GM12878 (cell line): ENCODE measurements around the gene TIGAR. TPM values are rescaled to one million over a fixed set of nuclear protein-coding genes. Genes with fewer than 3 reads are reported as not detected.

Experiments used
- ATAC-seq: fragments of 200-7000 bp; cut with Tn5 transposase; 3 replicates; pipeline ENCODE4 v1.9.1; 2020; ENCODE audit warnings: mild to moderate bottlenecking, moderate library complexity
- BruUV-seq: library from RNA; stranded (reverse); fragments of 400-500 nt; replicated peaks from 2 replicates; lab custom pipeline; 2021; lab: Mats Ljungman, UMichigan
- CTCF ChIA-PET: fragments of 300-600 bp; sonication (Branson Sonifier 250); formaldehyde crosslinking; extraction: SDS; loops from one replicate; lab custom pipeline; 2021; ENCODE audit warnings: inconsistent platforms; lab: Yijun Ruan, JAX
- POLR2A ChIA-PET: fragments of 350-600 bp; formaldehyde crosslinking; extraction: SDS; loops from one replicate; lab custom pipeline; 2021; ENCODE audit warnings: inconsistent platforms; lab: Charles Lee
- RAD21 ChIA-PET: fragments of 300-600 bp; sonication (Branson Sonifier 250); formaldehyde crosslinking; loops from one replicate; lab custom pipeline; 2023; ENCODE audit warnings: antibody characterized with exemption; ENCODE audit not compliant: unreplicated experiment; lab: Charles Lee
- SMC1A ChIA-PET: fragments of 300-600 bp; sonication (Branson Sonifier 250); formaldehyde crosslinking; loops from one replicate; lab custom pipeline; 2023; ENCODE audit not compliant: unreplicated experiment, uncharacterized antibody; lab: Charles Lee
- DNase-seq: peaks from one replicate; pipeline ENCODE4 v3.0.0-alpha.2; 2011; ENCODE audit warnings: low read depth, low spot score
- FAIRE-seq: peaks from 3 replicates; lab custom pipeline; 2011; peaks lifted over from hg19 to GRCh38; lab: Jason Lieb, UNC
- H2AFZ ChIP-seq: 2 replicates; pipeline ENCODE4 v1.6.0; 2011; ENCODE audit warnings: low read depth, low read length, control low read depth; ENCODE audit not compliant: control insufficient read depth
- H3K27ac ChIP-seq: 2 replicates; pipeline ENCODE4 v1.5.1; 2011; ENCODE audit warnings: control low read depth; ENCODE audit not compliant: control insufficient read depth, insufficient read depth
- H3K27me3 ChIP-seq, 2 experiments: replicated peaks in 1 of 2; 2 replicates each; pipeline versions ENCODE4 v1.6.0 to v1.6.1; 2011; ENCODE audit warnings: low read length in 1 of 2; ENCODE audit not compliant: control insufficient read depth in 2 of 2, insufficient read depth in 2 of 2
- H3K36me3 ChIP-seq, 2 experiments: 2 replicates each; pipeline ENCODE4 v1.5.1; 2011; ENCODE audit warnings: low read length in 1 of 2; ENCODE audit not compliant: control insufficient read depth in 2 of 2, insufficient read depth in 2 of 2
- H3K4me1 ChIP-seq: 2 replicates; pipeline ENCODE4 v1.6.1; 2011; ENCODE audit warnings: mild to moderate bottlenecking, low read length, moderate library complexity, mixed read lengths; ENCODE audit not compliant: control insufficient read depth, insufficient read depth
- H3K4me2 ChIP-seq: 2 replicates; pipeline ENCODE4 v1.6.0; 2011; ENCODE audit warnings: control low read depth; ENCODE audit not compliant: control insufficient read depth, insufficient read depth
- H3K4me3 ChIP-seq: fragments of 200-600 bp; sonication (generic); 2 replicates; pipeline ENCODE4 v1.5.1; 2016
- H3K79me2 ChIP-seq: 2 replicates; pipeline ENCODE4 v1.6.0; 2011; ENCODE audit warnings: low read length; ENCODE audit not compliant: control insufficient read depth, insufficient read depth
- H3K9ac ChIP-seq: 2 replicates; pipeline ENCODE4 v1.8.0; 2011; ENCODE audit warnings: low read length, control low read depth, mixed read lengths; ENCODE audit not compliant: control insufficient read depth, insufficient read depth
- H3K9me3 ChIP-seq: replicated peaks from 3 replicates; pipeline ENCODE4 v1.5.1; 2011; ENCODE audit warnings: mild to moderate bottlenecking, low read length; ENCODE audit not compliant: control insufficient read depth, insufficient read depth
- H4K20me1 ChIP-seq: 2 replicates; pipeline ENCODE4 v1.6.0; 2011; ENCODE audit not compliant: control insufficient read depth, insufficient read depth
- ATF2 ChIP-seq: IDR thresholded peaks from 2 replicates; pipeline ENCODE4 v1.6.1; 2012; ENCODE audit warnings: low read length, inconsistent platforms
- BRCA1 ChIP-seq: IDR thresholded peaks from 2 replicates; pipeline ENCODE4 v1.6.1; 2011; ENCODE audit warnings: low read depth, low read length, improper control_type of control experiment
- CBX5 ChIP-seq: sonication (generic); IDR thresholded peaks from 2 replicates; pipeline ENCODE4 v1.6.1; 2016; ENCODE audit warnings: low read depth, moderate library complexity, mild to moderate bottlenecking, inconsistent platforms
- CHD1 ChIP-seq: IDR thresholded peaks from 2 replicates; pipeline ENCODE4 v1.6.1; 2012; ENCODE audit warnings: low read depth, low read length, improper control_type of control experiment
- ETV6 ChIP-seq, 2 experiments: fragments of 450-650 bp in 1 of 2; IDR thresholded peaks in 1 of 2; conservative IDR thresholded peaks in 1 of 2; 2 replicates each; pipeline ENCODE4 v1.6.1; 2014; ENCODE audit warnings: antibody characterized with exemption in 1 of 2, borderline replicate concordance in 1 of 2, low read depth in 1 of 2, mild to moderate bottlenecking in 1 of 2, moderate library complexity in 1 of 2
- HCFC1 ChIP-seq: fragments of 150-350 bp; IDR thresholded peaks from 2 replicates; pipeline ENCODE4 v1.6.1; 2014; ENCODE audit warnings: low read length
- HDAC2 ChIP-seq: fragments of 200-600 bp; sonication (generic); IDR thresholded peaks from 2 replicates; pipeline ENCODE4 v1.6.1; 2017
- KAT2A ChIP-seq: conservative IDR thresholded peaks from 2 replicates; pipeline ENCODE4 v1.6.1; 2011; ENCODE audit warnings: low read depth, low read length; ENCODE audit not compliant: control insufficient read depth
- NKRF ChIP-seq: fragments of 450-650 bp; conservative IDR thresholded peaks from 2 replicates; pipeline ENCODE4 v1.6.1; 2017; ENCODE audit warnings: mild to moderate bottlenecking, moderate library complexity
- PAX8 ChIP-seq: fragments of 450-650 bp; IDR thresholded peaks from 2 replicates; pipeline ENCODE4 v1.6.1; 2017; ENCODE audit warnings: mild to moderate bottlenecking, moderate library complexity
- POLR2A ChIP-seq: IDR thresholded peaks from 2 replicates; pipeline ENCODE4 v1.6.1; 2011; ENCODE audit warnings: low read depth, mild to moderate bottlenecking, low read length
- RELA ChIP-seq: fragments of 450-650 bp; IDR thresholded peaks from 2 replicates; pipeline ENCODE4 v1.8.0; 2014; ENCODE audit warnings: borderline replicate concordance; ENCODE audit not compliant: partially characterized antibody
- RUNX3 ChIP-seq: IDR thresholded peaks from 2 replicates; pipeline ENCODE4 v1.6.1; 2012; ENCODE audit warnings: low read length, inconsistent platforms
- SP1 ChIP-seq: IDR thresholded peaks from one replicate; pipeline ENCODE4 v1.6.1; 2011; ENCODE audit warnings: low read depth, low read length
- SREBF1 ChIP-seq: IDR thresholded peaks from 2 replicates; pipeline ENCODE4 v1.6.1; 2012; ENCODE audit warnings: mild to moderate bottlenecking, low read length
- SUZ12 ChIP-seq: fragments of 200-600 bp; sonication (generic); IDR thresholded peaks from one replicate; pipeline ENCODE4 v1.6.1; 2018; ENCODE audit warnings: antibody characterized with exemption, mild to moderate bottlenecking; ENCODE audit not compliant: unreplicated experiment
- TAF1 ChIP-seq: IDR thresholded peaks from 2 replicates; pipeline ENCODE4 v1.6.1; 2011; ENCODE audit warnings: mild to moderate bottlenecking, low read depth, low read length, borderline replicate concordance
- ZNF217 ChIP-seq: fragments of 450-650 bp; IDR thresholded peaks from 2 replicates; pipeline ENCODE4 v1.6.1; 2017; ENCODE audit warnings: antibody characterized with exemption, mild to moderate bottlenecking
- WGBS: methylation state at CpG from one replicate; pipeline ENCODE4 v1.1.6; 2016; ENCODE audit warnings: low lambda C conversion rate; ENCODE audit not compliant: insufficient replicate concordance, insufficient coverage; ENCODE audit errors: missing lambda C conversion rate; 5-methylcytosine and 5-hydroxymethylcytosine counted together
- in situ Hi-C: fragments of 300-500 bp; cut with MboI; formaldehyde crosslinking; loops from 9 replicates; pipeline ENCODE4 v1.14.3; 2018; ENCODE audit warnings: mixed read lengths
- intact Hi-C: fragments of 100-400 bp; cut with micrococcal nuclease; formaldehyde crosslinking; loops from one replicate; pipeline ENCODE4 v1.14.2; 2022; ENCODE audit not compliant: unreplicated experiment
- polyA plus RNA-seq, 11 experiments: library from polyadenylated mRNA; depleted of rRNA in 4 of 11; unstranded in 6 of 11; stranded (reverse) in 5 of 11; fragments of >200 nt; fragmentation: Nextera tagmentation in 4 of 11; fragmentation: Illumina TruSeq in 1 of 11; extraction: Ambion mirVana in 4 of 11; extraction: Trizol in 1 of 11; gene quantifications; 1 replicate in 1 of 11; 2 replicates in 10 of 11; pipeline versions ENCODE4 v1.2.1 to v1.2.3, GENCODE V29; 2011 to 2016; ENCODE audit warnings: inconsistent platforms in 2 of 11, missing spikeins in 2 of 11, low read depth in 1 of 11
- total RNA-seq, 4 experiments: library from RNA; depleted of rRNA in 3 of 4; stranded (reverse); fragments of >200 nt in 3 of 4; fragmentation: Illumina TruSeq in 1 of 4; extraction: Trizol in 1 of 4; gene quantifications; 2 replicates each; pipeline versions ENCODE4 v1.2.1 to v1.2.3, GENCODE V29; 2013 to 2021

Gene TIGAR
- total and polyA plus RNA-seq, 10 of the 15 experiments (the other 5 are each of a cell fraction or from before 2014, with no cell fraction given): 7.6 to 45.7 (median 16.5) TPM

GRCh38 chr12:4388662-4389061 lies 67.6 kb downstream of the TIGAR start:
- BruUV-seq: no TSS peak
- ChIA-PET CTCF (interaction anchor here (0.7 kb wide), 1 partner anchor 32 kb away, joined by 3 read pairs; no protein-coding TSS in a partner anchor), POLR2A (no interaction called here), SMC1A (interaction anchor here (1.0 to 1.6 kb wide), 2 partner anchors 8 to 30 kb away, joined by 3 read pairs; no protein-coding TSS in a partner anchor), RAD21 (no interaction called here)
- no peak for TF ChIP-seq TAF1
- TF ChIP-seq CBX5: no peak
- no peak for TF ChIP-seq RUNX3
- no peak for TF ChIP-seq BRCA1
- no peak for TF ChIP-seq ETV6 (conservative IDR thresholded peaks at IDR 0.05 in 1 of 2, IDR thresholded peaks at IDR 0.05 in 1 of 2; ENCODE audit: borderline replicate concordance in 1 of 2, low read depth in 1 of 2)
- TF ChIP-seq ZNF217: no peak
- no peak for TF ChIP-seq SUZ12
- TF ChIP-seq SREBF1: no peak
- no peak for TF ChIP-seq SP1
- no peak for TF ChIP-seq NKRF
- no peak for TF ChIP-seq RELA
- TF ChIP-seq HDAC2: no peak
- no peak for TF ChIP-seq HCFC1
- no peak for TF ChIP-seq PAX8
- no peak for TF ChIP-seq ATF2
- TF ChIP-seq KAT2A: no peak
- TF ChIP-seq CHD1: no peak
- TF ChIP-seq POLR2A: no peak
- intact Hi-C loops (no loop called here), in situ Hi-C loops (no loop called here)
- no peaks in the 10 kb centered on the region for H3K9me3 ChIP-seq
- 17% methylated on average over 2 of the region's 2 CpGs for WGBS
- H4K20me1 ChIP-seq: no peaks in the 10 kb centered on the region
- H3K4me1 ChIP-seq: no peaks in the 10 kb centered on the region
- no peak for FAIRE-seq
- no peaks in the 10 kb centered on the region for H3K79me2 ChIP-seq
- no peak overlapping the region for H3K9ac ChIP-seq
- no peak overlapping the region for H3K27ac ChIP-seq
- H3K4me3 ChIP-seq: no peak overlapping the region
- H3K36me3 ChIP-seq: no peaks in the 10 kb centered on the region
- H2AFZ ChIP-seq: no peak overlapping the region
- peaks cover 0 to 3% of the 10 kb centered on the region in 2 experiments; a peak in 3 of 4 replicates for H3K27me3 ChIP-seq
- ATAC-seq: no peak
- DNase-seq: no peak
- H3K4me2 ChIP-seq: no peak overlapping the region
